WTC11 (cell line): Measurements from ENCODE around the gene EIF4H. TPM values are rescaled to one million over a fixed set of nuclear protein-coding genes. Genes with fewer than 3 reads are reported as not detected.

ENCODE experiments used
- ATAC-seq: fragments of 200-7000 bp; cut with Tn5 transposase; 2 replicates; pipeline ENCODE4 v1.10.0; 2021; ENCODE audit warnings: mild to moderate bottlenecking, moderate library complexity
- CTCF ChIA-PET: fragments of 300-600 bp; sonication (Branson Sonifier 250); formaldehyde crosslinking; loops from one replicate; lab custom pipeline; 2021; ENCODE audit warnings: antibody characterized with exemption; lab: Charles Lee
- POLR2A ChIA-PET: fragments of 350-600 bp; sonication (Branson Sonifier 250); formaldehyde crosslinking; loops from one replicate; lab custom pipeline; 2021; ENCODE audit warnings: antibody characterized with exemption; lab: Charles Lee
- DNase-seq: peaks from one replicate; pipeline ENCODE4 v3.0.0; 2021; ENCODE audit warnings: low spot score
- H3K27ac Mint-ChIP-seq: 2 replicates; pipeline ENCODE4 v1.8.0; 2021; ENCODE audit warnings: mixed read lengths
- H3K27me3 Mint-ChIP-seq: 2 replicates; pipeline ENCODE4 v1.8.0; 2021; ENCODE audit warnings: low read depth, mild to moderate bottlenecking, moderate library complexity, mixed read lengths
- H3K36me3 Mint-ChIP-seq: 2 replicates; pipeline ENCODE4 v1.8.0; 2021; ENCODE audit warnings: mixed read lengths
- H3K4me1 Mint-ChIP-seq: 2 replicates; pipeline ENCODE4 v1.8.0; 2022; ENCODE audit warnings: mixed read lengths
- H3K4me3 Mint-ChIP-seq: 2 replicates; pipeline ENCODE4 v1.8.0; 2021; ENCODE audit warnings: mild to moderate bottlenecking, moderate library complexity, mixed read lengths
- H3K9me3 Mint-ChIP-seq: 2 replicates; pipeline ENCODE4 v1.8.0; 2021; ENCODE audit warnings: mixed read lengths
- E2F4 ChIP-seq: sonication (generic); formaldehyde crosslinking; IDR thresholded peaks from 2 replicates; pipeline ENCODE4 v1.8.1; 2022; ENCODE audit warnings: low read depth, mild to moderate bottlenecking, moderate library complexity, missing genetic modification reagents, borderline replicate concordance
- GABPB1 ChIP-seq: sonication (generic); formaldehyde crosslinking; IDR thresholded peaks from 2 replicates; pipeline ENCODE4 v1.8.1; 2023; ENCODE audit warnings: mild to moderate bottlenecking, missing genetic modification reagents
- MXD4 ChIP-seq: fragments of 250-450 bp; sonication (Bioruptor Pico); IDR thresholded peaks from 2 replicates; pipeline ENCODE4 v1.8.0; 2021; ENCODE audit warnings: mild to moderate bottlenecking, moderate library complexity, borderline replicate concordance
- NFATC4 ChIP-seq: fragments of 250-450 bp; sonication (Bioruptor Pico); IDR thresholded peaks from 2 replicates; pipeline ENCODE4 v1.9.0; 2021; ENCODE audit warnings: mild to moderate bottlenecking
- OVOL2 ChIP-seq: fragments of 250-450 bp; sonication (Bioruptor Pico); IDR thresholded peaks from 2 replicates; pipeline ENCODE4 v1.9.0; 2021; ENCODE audit warnings: mild to moderate bottlenecking, borderline replicate concordance
- SMAD4 ChIP-seq: sonication (generic); formaldehyde crosslinking; IDR thresholded peaks from 2 replicates; pipeline ENCODE4 v1.8.0; 2022; ENCODE audit warnings: mild to moderate bottlenecking, missing genetic modification reagents
- SP1 ChIP-seq: sonication (generic); formaldehyde crosslinking; conservative IDR thresholded peaks from 2 replicates; pipeline ENCODE4 v1.8.1; 2022; ENCODE audit warnings: missing genetic modification reagents
- TP53 ChIP-seq: sonication (generic); formaldehyde crosslinking; IDR thresholded peaks from 2 replicates; pipeline ENCODE4 v1.8.1; 2023; ENCODE audit warnings: mild to moderate bottlenecking, missing genetic modification reagents
- USF2 ChIP-seq: sonication (generic); formaldehyde crosslinking; IDR thresholded peaks from 2 replicates; pipeline ENCODE4 v1.8.1; 2023; ENCODE audit warnings: mild to moderate bottlenecking, missing genetic modification reagents, moderate library complexity
- ZBTB21 ChIP-seq: sonication (generic); formaldehyde crosslinking; IDR thresholded peaks from 2 replicates; pipeline ENCODE4 v1.8.1; 2023; ENCODE audit warnings: mild to moderate bottlenecking, missing genetic modification reagents, borderline replicate concordance
- ZNF281 ChIP-seq: sonication (generic); formaldehyde crosslinking; IDR thresholded peaks from 2 replicates; pipeline ENCODE4 v1.8.0; 2023; ENCODE audit warnings: mild to moderate bottlenecking, missing genetic modification reagents
- ZNF532 ChIP-seq: fragments of 250-450 bp; sonication (Bioruptor Pico); IDR thresholded peaks from 2 replicates; pipeline ENCODE4 v1.9.0; 2021; ENCODE audit warnings: mild to moderate bottlenecking, borderline replicate concordance
- total RNA-seq: library from RNA; stranded (reverse); gene quantifications from 3 replicates; pipeline ENCODE4 v1.2.3, GENCODE V29; 2021
- TF ChIP-seq, protein P1 (sequence below): fragments of 200-600 bp; IDR thresholded peaks from 2 replicates; pipeline ENCODE4 v1.8.0; 2022; ENCODE audit warnings: antibody characterized with exemption
- TF ChIP-seq, protein P2 (sequence below): sonication (generic); formaldehyde crosslinking; IDR thresholded peaks from 2 replicates; pipeline ENCODE4 v1.8.0; 2022; ENCODE audit warnings: mild to moderate bottlenecking, missing genetic modification reagents
- TF ChIP-seq, protein P3 (sequence below): fragments of 250-450 bp; sonication (Bioruptor Pico); IDR thresholded peaks from 2 replicates; pipeline ENCODE4 v1.9.0; 2021; ENCODE audit warnings: moderate library complexity, mild to moderate bottlenecking, inconsistent platforms, borderline replicate concordance

The EIF4H gene
- total RNA-seq, 1 experiment from 2014 or later = 355 TPM

DNA sequence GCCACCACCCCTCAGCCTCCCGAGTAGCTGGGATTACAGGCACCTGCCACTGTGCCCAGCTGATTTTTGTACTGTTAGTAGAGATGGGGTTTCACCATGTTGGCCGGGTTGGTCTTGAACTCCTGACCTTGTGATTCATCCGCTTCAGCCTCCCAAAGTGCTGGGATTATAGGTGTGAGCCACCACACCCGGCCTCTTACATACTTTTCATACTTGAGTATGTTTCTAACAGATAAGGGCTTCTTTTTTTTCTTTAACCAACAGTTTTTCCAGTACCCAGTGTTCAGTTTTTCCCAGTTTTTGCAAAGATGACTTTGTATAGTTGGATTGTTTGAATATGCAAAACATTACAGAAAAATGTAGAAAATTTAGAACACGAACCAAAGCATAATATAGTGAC is 7.7 kb downstream of the EIF4H start:
- peaks cover 19% of the 10 kb centered on the region for H3K36me3 Mint-ChIP-seq
- peak overlapping the region; percentile 82 for H3K27ac Mint-ChIP-seq
- no peaks in the 10 kb centered on the region for H3K27me3 Mint-ChIP-seq
- CTCF ChIA-PET = interaction anchor here (1.0 to 3.6 kb wide), 4 partner anchors 25 to 155 kb away, joined by 4 to 22 read pairs (median 8); no protein-coding TSS in a partner anchor
- peaks cover 58% of the 10 kb centered on the region for H3K4me1 Mint-ChIP-seq
- H3K9me3 Mint-ChIP-seq = no peaks in the 10 kb centered on the region
- POLR2A ChIA-PET = interaction anchor here (0.6 to 1.0 kb wide), 2 partner anchors 8 to 16 kb away, joined by 4 to 5 read pairs; partner anchors contain the start of gene EIF4H
- DNase-seq (no peak), ATAC-seq (no peak)
- TF ChIP-seq ZNF532 (CRISPR knock-in tag) (no peak), NFATC4 (CRISPR knock-in tag) (no peak), MXD4 (no peak), ZNF281 (CRISPR knock-in tag) (no peak), TP53 (CRISPR knock-in tag) (no peak), GABPB1 (CRISPR knock-in tag) (no peak), ZBTB21 (CRISPR knock-in tag) (no peak), USF2 (CRISPR knock-in tag) (no peak), SP1 (CRISPR knock-in tag) (no peak), E2F4 (CRISPR knock-in tag) (no peak), SMAD4 (CRISPR knock-in tag) (no peak), OVOL2 (CRISPR knock-in tag) (no peak)
- TF ChIP-seq, protein P1, sequence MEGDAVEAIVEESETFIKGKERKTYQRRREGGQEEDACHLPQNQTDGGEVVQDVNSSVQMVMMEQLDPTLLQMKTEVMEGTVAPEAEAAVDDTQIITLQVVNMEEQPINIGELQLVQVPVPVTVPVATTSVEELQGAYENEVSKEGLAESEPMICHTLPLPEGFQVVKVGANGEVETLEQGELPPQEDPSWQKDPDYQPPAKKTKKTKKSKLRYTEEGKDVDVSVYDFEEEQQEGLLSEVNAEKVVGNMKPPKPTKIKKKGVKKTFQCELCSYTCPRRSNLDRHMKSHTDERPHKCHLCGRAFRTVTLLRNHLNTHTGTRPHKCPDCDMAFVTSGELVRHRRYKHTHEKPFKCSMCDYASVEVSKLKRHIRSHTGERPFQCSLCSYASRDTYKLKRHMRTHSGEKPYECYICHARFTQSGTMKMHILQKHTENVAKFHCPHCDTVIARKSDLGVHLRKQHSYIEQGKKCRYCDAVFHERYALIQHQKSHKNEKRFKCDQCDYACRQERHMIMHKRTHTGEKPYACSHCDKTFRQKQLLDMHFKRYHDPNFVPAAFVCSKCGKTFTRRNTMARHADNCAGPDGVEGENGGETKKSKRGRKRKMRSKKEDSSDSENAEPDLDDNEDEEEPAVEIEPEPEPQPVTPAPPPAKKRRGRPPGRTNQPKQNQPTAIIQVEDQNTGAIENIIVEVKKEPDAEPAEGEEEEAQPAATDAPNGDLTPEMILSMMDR = no peak
- TF ChIP-seq, protein P2, sequence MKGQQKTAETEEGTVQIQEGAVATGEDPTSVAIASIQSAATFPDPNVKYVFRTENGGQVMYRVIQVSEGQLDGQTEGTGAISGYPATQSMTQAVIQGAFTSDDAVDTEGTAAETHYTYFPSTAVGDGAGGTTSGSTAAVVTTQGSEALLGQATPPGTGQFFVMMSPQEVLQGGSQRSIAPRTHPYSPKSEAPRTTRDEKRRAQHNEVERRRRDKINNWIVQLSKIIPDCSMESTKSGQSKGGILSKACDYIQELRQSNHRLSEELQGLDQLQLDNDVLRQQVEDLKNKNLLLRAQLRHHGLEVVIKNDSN (CRISPR knock-in tag) = no peak
- TF ChIP-seq, protein P3, sequence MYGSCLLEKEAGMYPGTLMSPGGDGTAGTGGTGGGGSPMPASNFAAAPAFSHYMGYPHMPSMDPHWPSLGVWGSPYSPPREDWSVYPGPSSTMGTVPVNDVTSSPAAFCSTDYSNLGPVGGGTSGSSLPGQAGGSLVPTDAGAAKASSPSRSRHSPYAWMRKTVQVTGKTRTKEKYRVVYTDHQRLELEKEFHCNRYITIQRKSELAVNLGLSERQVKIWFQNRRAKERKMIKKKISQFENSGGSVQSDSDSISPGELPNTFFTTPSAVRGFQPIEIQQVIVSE (CRISPR knock-in tag) = no peak
- no peak overlapping the region for H3K4me3 Mint-ChIP-seq
